Measurements from ENCODE around the gene WNT9B. TPM values are rescaled to one million over a fixed set of nuclear protein-coding genes. Genes with fewer than 3 reads are reported as not detected.
A peak's percentile ranks its signal among the peaks of the same experiment; 100 is the strongest.

WNT9B gene
- total RNA-seq, 1 donor from 2014 or later, result not detected

DNA sequence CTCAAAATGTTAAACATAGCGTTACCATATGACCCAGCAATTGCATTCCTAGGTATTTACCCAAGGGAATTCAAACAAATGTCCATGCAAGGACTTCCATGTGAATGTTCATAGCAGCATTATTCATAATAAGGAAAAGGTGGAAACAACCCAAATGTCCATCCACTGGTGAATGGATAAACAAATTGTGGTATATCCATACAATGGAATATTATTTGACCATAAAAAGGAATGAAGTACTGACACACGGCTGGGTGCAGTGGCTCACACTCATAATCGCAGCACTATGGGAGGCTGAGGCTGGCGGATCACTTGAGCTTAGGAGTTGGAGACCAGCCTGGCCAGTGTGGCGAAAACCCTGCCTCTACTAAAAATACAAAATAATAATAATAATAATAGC, 47.5 kb downstream of the WNT9B start:
- H3K9me3 Mint-ChIP-seq (ENCODE audit: unreplicated experiment), result peaks cover 3% of the 10 kb centered on the region
- TF ChIP-seq, protein P1, sequence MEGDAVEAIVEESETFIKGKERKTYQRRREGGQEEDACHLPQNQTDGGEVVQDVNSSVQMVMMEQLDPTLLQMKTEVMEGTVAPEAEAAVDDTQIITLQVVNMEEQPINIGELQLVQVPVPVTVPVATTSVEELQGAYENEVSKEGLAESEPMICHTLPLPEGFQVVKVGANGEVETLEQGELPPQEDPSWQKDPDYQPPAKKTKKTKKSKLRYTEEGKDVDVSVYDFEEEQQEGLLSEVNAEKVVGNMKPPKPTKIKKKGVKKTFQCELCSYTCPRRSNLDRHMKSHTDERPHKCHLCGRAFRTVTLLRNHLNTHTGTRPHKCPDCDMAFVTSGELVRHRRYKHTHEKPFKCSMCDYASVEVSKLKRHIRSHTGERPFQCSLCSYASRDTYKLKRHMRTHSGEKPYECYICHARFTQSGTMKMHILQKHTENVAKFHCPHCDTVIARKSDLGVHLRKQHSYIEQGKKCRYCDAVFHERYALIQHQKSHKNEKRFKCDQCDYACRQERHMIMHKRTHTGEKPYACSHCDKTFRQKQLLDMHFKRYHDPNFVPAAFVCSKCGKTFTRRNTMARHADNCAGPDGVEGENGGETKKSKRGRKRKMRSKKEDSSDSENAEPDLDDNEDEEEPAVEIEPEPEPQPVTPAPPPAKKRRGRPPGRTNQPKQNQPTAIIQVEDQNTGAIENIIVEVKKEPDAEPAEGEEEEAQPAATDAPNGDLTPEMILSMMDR (IDR thresholded peaks at IDR 0.05; ENCODE audit: partially characterized antibody, unreplicated experiment), result no peak
- H3K36me3 Mint-ChIP-seq (ENCODE audit: unreplicated experiment), result peaks cover 4% of the 10 kb centered on the region
- no peaks in the 10 kb centered on the region for H3K4me1 Mint-ChIP-seq (ENCODE audit: low read depth, unreplicated experiment)
- no peak overlapping the region for H3K4me3 Mint-ChIP-seq (ENCODE audit: unreplicated experiment)
- H3K27ac Mint-ChIP-seq (ENCODE audit: unreplicated experiment), result no peak overlapping the region
- peaks cover 4% of the 10 kb centered on the region for H3K27me3 Mint-ChIP-seq (ENCODE audit: unreplicated experiment)
- no peak for DNase-seq

DNA sequence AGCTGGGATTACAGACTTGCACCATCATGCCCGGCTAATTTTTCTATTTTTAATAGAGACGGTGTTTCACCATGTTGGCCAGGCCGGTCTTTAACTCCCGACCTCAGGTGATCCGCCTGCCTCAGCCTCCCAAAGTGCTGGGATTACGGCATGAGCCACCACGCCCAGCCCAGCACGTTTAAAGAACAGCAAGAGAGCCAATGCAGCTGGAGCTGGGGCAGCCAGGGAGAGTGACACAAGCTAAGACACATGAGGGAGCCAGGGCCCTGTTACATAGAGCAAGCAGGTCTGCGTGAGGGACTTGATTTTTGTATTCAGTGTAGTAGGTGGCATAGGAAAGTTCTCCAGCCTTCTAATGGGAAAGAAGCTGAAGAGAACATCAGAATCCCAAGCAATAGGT, 49.9 kb downstream of the WNT9B start:
- H3K4me1 Mint-ChIP-seq (ENCODE audit: low read depth, unreplicated experiment), result no peaks in the 10 kb centered on the region
- peaks cover 3% of the 10 kb centered on the region for H3K9me3 Mint-ChIP-seq (ENCODE audit: unreplicated experiment)
- H3K27ac Mint-ChIP-seq (ENCODE audit: unreplicated experiment), result no peak overlapping the region
- TF ChIP-seq, protein P1 (IDR thresholded peaks at IDR 0.05; ENCODE audit: partially characterized antibody, unreplicated experiment), result no peak
- no peak for DNase-seq
- peaks cover 4% of the 10 kb centered on the region for H3K36me3 Mint-ChIP-seq (ENCODE audit: unreplicated experiment)
- H3K27me3 Mint-ChIP-seq (ENCODE audit: unreplicated experiment), result peaks cover 5% of the 10 kb centered on the region
- no peak overlapping the region for H3K4me3 Mint-ChIP-seq (ENCODE audit: unreplicated experiment)

DNA sequence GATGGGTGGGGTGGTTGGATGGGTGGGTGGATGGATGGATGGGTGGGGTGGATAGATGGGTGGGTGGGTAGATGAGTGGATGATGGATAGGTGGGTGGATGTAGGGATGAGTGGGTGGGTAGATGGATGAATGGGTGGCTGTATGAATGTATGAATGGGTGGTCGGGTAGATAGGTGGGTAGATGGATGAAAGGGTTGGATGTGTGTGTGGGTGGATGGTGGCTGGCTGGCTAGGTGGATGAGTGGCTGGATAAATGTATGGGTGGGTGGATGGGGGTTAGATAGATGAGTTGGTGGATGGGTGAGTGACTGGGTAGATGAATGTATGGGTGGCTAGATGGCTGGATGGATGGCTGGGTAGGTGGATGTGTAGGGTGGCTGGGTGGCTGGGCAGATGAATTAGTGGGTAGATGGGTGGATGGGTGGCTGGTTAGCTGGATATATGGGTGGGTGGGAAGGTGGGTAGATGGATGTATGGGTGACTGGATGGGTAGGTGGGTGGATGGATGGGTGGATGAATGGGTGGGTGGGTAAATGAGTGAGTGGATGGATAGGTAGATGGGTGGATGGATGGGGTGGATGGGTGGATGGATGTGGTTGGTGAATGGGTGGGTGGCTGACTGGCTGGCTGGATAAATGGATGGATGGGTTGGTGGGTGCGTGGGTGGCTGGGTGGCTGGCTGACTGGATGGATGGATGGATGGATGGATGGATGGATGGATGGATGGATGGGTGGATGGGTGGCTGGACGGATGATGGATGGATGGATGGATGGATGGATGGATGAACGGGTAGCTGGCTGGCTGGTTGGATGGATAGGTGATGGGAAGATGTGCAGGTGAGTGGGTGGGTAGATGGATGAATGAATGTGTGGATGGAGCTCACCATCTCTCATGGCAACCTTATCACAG, 52.6 kb downstream of the WNT9B start:
- TF ChIP-seq, protein P1 (IDR thresholded peaks at IDR 0.05; ENCODE audit: partially characterized antibody, unreplicated experiment), result no peak
- Mint-ChIP-seq H3K4me1 (ENCODE audit: low read depth, unreplicated experiment) (peaks cover 8% of the 10 kb centered on the region), H3K4me3 (ENCODE audit: unreplicated experiment) (no peak overlapping the region), H3K27me3 (ENCODE audit: unreplicated experiment) (peaks cover 9% of the 10 kb centered on the region), H3K9me3 (ENCODE audit: unreplicated experiment) (peaks cover 7% of the 10 kb centered on the region), H3K36me3 (ENCODE audit: unreplicated experiment) (peaks cover 4% of the 10 kb centered on the region), H3K27ac (ENCODE audit: unreplicated experiment) (no peak overlapping the region)
- no peak for DNase-seq

- Mint-ChIP-seq H3K4me3 (ENCODE audit: unreplicated experiment) (peak overlapping the region; percentile 34), H3K9me3 (ENCODE audit: unreplicated experiment) (peaks cover 7% of the 10 kb centered on the region), H3K36me3 (ENCODE audit: unreplicated experiment) (no peaks in the 10 kb centered on the region), H3K27ac (ENCODE audit: unreplicated experiment) (peak overlapping the region; percentile 79), H3K27me3 (ENCODE audit: unreplicated experiment) (peaks cover 11% of the 10 kb centered on the region), H3K4me1 (ENCODE audit: low read depth, unreplicated experiment) (peaks cover 9% of the 10 kb centered on the region)
- TF ChIP-seq, protein P1 (IDR thresholded peaks at IDR 0.05; ENCODE audit: partially characterized antibody, unreplicated experiment), result no peak
- DNase-seq, result peak; percentile 55
These were observed 56.8 kb downstream of the WNT9B start for GRCh38 chr17:46908068-46908737.

All from glutamatergic neuron (in vitro differentiated cells).